Measurements from ENCODE around the gene MTPN.

GRCh38 chr7:135888740-135889139 is 88.4 kb downstream of the MTPN start:
- TF ChIP-seq CTCF (IDR thresholded peaks at IDR 0.05) (no peak), POLR2A (IDR thresholded peaks at IDR 0.05) (no peak)

Measured in lower leg skin (tissue), 3 donors.